Breast epithelium (tissue), 3 donors: ENCODE results near the gene RAD23B.

ENCODE experiments used
- POLR2A ChIP-seq: fragments of 450-650 bp; IDR thresholded peaks from one replicate; pipeline ENCODE4 v1.6.1; 2016; ENCODE audit warnings: antibody characterized with exemption, mild to moderate bottlenecking, moderate library complexity
- POLR2AphosphoS5 ChIP-seq, 3 donors: sonication (generic); formaldehyde crosslinking; IDR thresholded peaks; one replicate each; pipeline ENCODE4 v1.6.1; 2017; ENCODE audit warnings: antibody characterized with exemption in 3 of 3

DNA sequence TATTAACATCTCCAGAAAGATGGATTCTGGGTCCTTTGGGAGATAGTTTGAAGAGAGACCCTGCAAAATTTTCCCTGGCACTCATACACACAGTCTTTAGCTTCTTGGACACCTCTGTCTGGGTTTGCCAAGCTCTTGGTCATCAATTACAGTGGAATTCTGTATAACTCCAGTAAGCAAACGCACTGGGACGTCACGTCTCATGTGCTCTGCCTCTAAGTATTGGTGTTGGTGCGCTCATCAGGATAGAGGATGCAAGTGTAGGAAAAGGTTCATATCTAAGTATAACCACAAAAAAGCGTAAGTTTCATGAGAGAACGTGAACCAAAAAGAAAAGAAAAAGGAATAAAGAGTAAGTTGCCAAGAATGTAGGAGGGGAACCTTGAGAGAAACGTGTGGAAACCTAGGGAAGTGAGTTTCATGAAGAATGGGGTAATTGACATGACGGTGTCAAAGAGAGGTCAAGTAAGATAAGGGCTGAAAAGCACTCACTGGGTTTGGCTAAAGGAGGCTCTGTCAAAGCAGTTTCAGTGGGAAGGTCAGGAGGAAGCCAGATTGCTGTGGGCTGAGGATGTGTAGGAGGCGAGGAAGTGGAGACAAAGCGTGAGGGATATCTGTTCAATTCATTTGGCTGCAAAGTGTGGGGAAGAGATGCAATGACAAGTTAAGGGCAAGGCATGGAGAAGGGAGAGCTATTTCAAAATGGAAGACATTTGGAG lies 92.7 kb downstream of the RAD23B start:
- TF ChIP-seq POLR2A (no peak), POLR2AphosphoS5 (IDR thresholded peaks at IDR 0.05) (no peak)
